H54 (cell line): ENCODE results near the gene LGR4.
"Not testable (repeated sequence)": the region's sequence is repeated elsewhere in the genome, so short reads cannot be mapped to it uniquely, and the experiment has no call there.

Source experiments
- DNase-seq: peaks from one replicate; pipeline ENCODE4 v3.0.0; 2011; ENCODE audit warnings: low spot score, mixed read lengths; ENCODE audit not compliant: insufficient read length
- FAIRE-seq: peaks from 3 replicates; lab custom pipeline; 2011; peaks lifted over from hg19 to GRCh38; lab: Jason Lieb, UNC
- POLR2A ChIP-seq: IDR thresholded peaks from 2 replicates; pipeline ENCODE4 v1.6.1; 2011; ENCODE audit warnings: low read depth, mild to moderate bottlenecking, low read length

LGR4 gene

DNA sequence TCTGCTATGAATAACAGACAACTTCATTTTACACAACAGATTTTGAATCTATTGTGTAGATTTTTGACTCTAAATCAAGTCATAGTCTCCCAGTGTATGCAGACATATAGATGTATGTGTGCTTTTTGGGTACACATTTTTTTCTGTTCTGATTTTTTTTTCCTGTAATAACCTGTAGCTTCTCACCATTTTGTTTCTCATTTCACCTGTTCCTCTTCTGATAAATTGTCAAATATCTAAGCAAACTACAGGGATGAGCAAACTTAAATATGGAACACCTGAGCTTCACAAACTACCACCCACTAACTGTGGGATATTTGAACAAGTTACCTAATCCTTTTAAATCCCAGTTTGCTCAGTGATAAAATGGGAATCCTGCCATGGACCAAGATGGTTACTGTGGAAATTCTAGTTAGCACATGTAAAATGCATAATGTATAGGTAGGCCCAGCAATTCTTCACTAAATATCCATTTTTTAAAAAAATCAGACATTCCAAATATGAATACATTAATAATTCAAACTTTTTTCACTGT lies 15.7 kb downstream of the LGR4 start:
- no peak for TF ChIP-seq POLR2A
- DNase-seq (no peak), FAIRE-seq (no peak)

GRCh38 chr11:27456140-27456794 lies 16.3 kb downstream of the LGR4 start:
- no peak for DNase-seq
- peak; percentile 80 for FAIRE-seq
- TF ChIP-seq POLR2A = no peak

DNA sequence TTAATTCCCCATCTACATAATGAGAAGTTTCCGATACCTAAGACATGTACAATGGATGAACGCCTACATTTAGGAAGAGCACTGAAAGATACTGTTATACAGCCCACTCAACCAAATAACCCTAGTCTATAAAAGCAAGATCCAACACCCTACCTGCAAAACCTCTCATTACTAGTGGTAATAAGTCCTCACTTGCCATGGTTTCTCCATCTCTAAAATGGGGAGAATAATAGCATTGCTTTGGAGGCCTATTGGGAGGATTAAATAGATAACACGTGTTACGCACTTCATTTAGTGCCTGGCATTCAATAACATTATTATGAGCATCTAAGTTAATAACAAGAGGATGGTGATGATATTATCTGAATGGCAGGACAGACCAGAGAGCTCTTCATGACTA lies 16.9 kb downstream of the LGR4 start:
- no peak for DNase-seq
- TF ChIP-seq POLR2A = no peak
- no peak for FAIRE-seq

- no peak for TF ChIP-seq POLR2A
- DNase-seq = no peak
- FAIRE-seq = no peak
Observed at GRCh38 chr11:27453701-27454100, 18.9 kb downstream of the LGR4 start.

DNA sequence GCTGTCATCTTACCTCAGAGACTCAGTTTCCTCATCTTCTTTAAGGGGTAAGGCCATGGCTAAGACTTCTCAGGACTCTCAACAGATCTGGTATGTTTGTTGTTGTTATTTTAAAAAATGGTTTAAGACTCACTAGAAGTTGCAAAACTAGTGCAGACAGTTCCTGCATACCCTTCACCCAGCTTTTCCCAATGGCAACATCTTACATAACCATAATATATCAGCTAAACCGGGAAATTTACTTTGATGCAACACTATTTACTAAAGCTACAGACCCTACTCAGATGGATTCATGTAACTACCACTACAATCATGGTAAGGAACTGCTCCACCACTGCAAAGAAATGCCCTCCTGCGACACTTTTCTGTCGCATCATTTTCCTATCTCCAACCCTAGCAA lies 20.4 kb downstream of the LGR4 start:
- no peak for TF ChIP-seq POLR2A
- DNase-seq = no peak
- no peak for FAIRE-seq

GRCh38 chr11:27451244-27451965 lies 21.2 kb downstream of the LGR4 start:
- FAIRE-seq (peak; percentile 67), DNase-seq (no peak)
- TF ChIP-seq POLR2A = no peak

GRCh38 chr11:27448184-27448540 lies 24.4 kb downstream of the LGR4 start:
- not testable (repeated sequence) for FAIRE-seq, DNase-seq

DNA sequence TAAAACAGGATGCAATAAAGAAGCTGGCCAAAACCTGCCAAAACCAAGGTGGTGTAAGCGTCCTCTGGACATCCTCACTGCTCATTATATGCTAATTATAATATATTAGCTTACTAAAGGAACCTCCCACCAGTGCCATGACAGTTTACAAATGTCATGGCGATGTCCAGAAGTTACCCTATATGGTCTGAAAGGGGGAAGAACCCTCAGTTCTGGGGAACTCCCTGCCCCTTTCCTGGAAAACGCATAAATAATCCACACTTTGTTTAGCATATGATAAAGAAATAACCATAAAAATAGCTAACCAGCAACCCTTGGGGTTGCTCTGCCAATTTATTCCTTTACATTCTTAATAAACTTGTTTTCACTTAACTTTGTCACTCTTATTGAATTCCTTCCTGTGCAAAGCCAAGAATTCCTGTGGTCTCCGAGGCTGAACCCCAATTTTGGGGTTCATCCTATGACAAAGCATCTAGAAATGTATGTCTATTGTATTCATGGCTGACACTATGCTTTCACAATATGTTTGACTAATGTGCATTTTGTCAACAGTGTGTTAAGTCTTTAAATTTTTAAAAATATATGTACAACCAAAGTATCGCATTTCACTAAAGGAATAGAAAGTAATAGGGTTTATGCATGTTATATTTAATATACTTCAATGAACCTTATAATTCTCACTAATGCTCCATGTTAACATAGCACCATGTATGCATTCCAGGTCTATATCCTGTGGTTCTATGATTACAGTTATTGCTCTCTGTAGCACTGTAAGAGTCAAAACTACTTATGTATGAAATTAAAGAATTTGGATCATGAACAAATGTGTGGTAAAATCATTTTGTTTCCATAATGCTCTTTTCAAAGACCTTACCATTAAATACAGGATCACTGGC lies 25.1 kb downstream of the LGR4 start:
- DNase-seq (no peak), FAIRE-seq (peak; percentile 58)
- TF ChIP-seq POLR2A = no peak

GRCh38 chr11:27445625-27446024 lies 27.0 kb downstream of the LGR4 start:
- no peak for FAIRE-seq
- TF ChIP-seq POLR2A = no peak
- no peak for DNase-seq

DNA sequence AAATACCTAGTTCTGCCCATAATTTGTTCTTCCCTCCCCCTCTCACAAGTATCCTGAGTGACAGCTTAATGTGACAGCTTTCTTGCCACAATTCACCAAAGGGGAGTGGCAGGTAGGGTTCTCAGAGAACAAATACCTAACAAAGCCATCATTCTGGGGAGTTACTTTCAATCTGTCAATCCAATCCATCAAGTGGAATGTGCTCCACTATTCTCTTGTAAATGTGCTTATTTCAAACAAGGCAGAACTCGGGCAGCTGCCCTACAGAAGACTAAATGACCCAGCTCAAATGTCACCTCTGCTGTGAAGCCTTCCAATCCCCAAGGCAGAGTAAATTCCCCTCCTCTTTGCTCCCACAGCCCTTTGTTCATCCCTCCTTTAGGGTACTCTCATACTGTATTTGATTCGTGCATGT lies 27.8 kb downstream of the LGR4 start:
- TF ChIP-seq POLR2A = no peak
- DNase-seq (no peak), FAIRE-seq (no peak)

DNA sequence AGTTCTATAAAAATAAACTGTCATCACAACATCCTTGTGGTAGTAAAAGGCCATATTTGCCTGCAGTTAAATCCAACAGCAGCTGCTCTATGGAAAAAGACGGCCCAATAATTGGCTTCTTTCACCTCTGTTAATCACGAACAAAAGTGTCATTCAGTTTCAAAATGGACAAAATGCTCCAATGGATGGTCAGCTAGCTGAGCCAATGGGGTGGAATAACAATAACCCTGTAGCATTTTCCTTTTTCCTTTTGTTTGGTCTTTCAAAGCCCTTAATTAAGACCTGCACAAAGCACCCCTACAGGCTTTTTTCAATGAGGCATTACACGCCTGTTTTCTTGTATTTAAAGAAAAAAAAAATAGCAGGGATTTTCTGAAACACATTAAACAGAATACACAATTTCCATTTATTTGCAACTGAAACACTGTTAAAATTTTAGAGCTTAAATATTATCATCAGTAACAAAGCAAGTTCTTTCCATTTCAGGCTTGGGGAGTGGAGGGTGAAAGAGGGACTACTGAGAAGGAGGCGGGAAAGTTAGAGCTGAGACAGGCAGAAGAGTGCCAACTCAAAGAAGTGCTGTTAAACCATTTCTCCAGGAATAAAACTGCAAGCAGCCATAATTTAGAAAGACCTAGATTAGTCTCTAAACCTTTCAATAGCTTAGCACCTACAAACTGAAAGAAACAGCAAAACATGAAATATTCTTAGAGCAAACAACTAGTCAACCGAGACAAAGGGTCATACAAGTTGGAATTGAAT lies 28.7 kb downstream of the LGR4 start:
- TF ChIP-seq POLR2A = no peak
- no peak for FAIRE-seq
- DNase-seq = no peak

GRCh38 chr11:27443227-27443626 lies 29.4 kb downstream of the LGR4 start:
- DNase-seq (no peak), FAIRE-seq (no peak)
- no peak for TF ChIP-seq POLR2A

DNA sequence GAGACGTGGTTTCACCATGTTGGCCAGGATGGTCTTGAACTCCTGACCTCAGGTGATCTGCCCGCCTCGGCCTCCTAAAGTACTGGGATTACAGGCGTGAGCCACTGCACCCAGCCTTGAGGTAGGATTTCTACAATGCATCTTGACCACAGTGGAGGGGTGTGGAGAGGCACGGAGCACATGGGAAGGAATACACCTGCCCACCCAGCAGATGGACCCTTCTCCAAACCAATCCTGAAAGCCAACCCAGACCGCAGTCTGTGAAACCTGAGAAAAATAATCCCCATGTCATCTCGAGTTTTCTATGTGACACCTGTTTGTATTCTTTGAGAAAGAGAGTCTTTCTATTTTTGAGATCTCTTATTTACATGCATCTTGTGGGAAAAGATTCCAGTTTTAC lies 32.5 kb downstream of the LGR4 start:
- DNase-seq = no peak
- TF ChIP-seq POLR2A = no peak
- FAIRE-seq = no peak
